Colonic mucosa (tissue), 4 donors: ENCODE results near the gene SLC13A5. TPM values are rescaled to one million over a fixed set of nuclear protein-coding genes. Genes with fewer than 3 reads are reported as not detected.

Experiments
- DNase-seq: peaks from one replicate; pipeline ENCODE4 v3.0.0-alpha.2; 2020
- H3K27ac ChIP-seq: fragments of 200-600 bp; one replicate; pipeline ENCODE4 v1.8.0; 2021
- H3K27me3 ChIP-seq: fragments of 200-600 bp; one replicate; pipeline ENCODE4 v1.8.0; 2021
- H3K36me3 ChIP-seq: fragments of 200-600 bp; one replicate; pipeline ENCODE4 v1.8.0; 2021
- H3K4me1 ChIP-seq: fragments of 200-600 bp; one replicate; pipeline ENCODE4 v1.8.0; 2021; ENCODE audit warnings: mild to moderate bottlenecking
- H3K4me3 ChIP-seq: fragments of 200-600 bp; one replicate; pipeline ENCODE4 v1.8.0; 2021
- H3K9ac ChIP-seq, 2 donors: one replicate each; pipeline ENCODE4 v1.7.0; 2013; ENCODE audit warnings: control low read depth in 2 of 2, low read depth in 2 of 2, low read length in 2 of 2
- H3K9me3 ChIP-seq: fragments of 200-600 bp; one replicate; pipeline ENCODE4 v1.8.0; 2021
- intact Hi-C: fragments of 100-400 bp; cut with DNase I; formaldehyde crosslinking; loops from one replicate; pipeline ENCODE4 v1.14.1; 2022
- total RNA-seq, 2 donors: library from RNA; stranded (reverse); fragmentation: NEBNext Ultra II Directional in 1 of 2; extraction: Animal tissue kit (Norgen Biotek cat#: 25700) in 1 of 2; gene quantifications; one replicate each; pipeline ENCODE4 v1.2.1, GENCODE V29; 2021
- TF ChIP-seq, protein P1 (sequence below): fragments of 200-600 bp; IDR thresholded peaks from one replicate; pipeline ENCODE4 v1.8.0; 2022; ENCODE audit warnings: antibody characterized with exemption, mild to moderate bottlenecking
- donor health status: healthy.
- donor health status: DM: no; HTN: no; CAD: no.
- donor health status: DM: no; HTN: no; CAD: no.

SLC13A5 gene
- total RNA-seq, 2 donors from 2014 or later, result 0.62 TPM; not detected in 1

- no peak overlapping the region for H3K9ac ChIP-seq
- H3K27ac ChIP-seq, result no peak overlapping the region
- no peaks in the 10 kb centered on the region for H3K36me3 ChIP-seq
- no peak overlapping the region for H3K4me3 ChIP-seq
- no peaks in the 10 kb centered on the region for H3K4me1 ChIP-seq
- no peaks in the 10 kb centered on the region for H3K9me3 ChIP-seq
- no peak for DNase-seq
- intact Hi-C loops, result no loop called here
- TF ChIP-seq, protein P1, sequence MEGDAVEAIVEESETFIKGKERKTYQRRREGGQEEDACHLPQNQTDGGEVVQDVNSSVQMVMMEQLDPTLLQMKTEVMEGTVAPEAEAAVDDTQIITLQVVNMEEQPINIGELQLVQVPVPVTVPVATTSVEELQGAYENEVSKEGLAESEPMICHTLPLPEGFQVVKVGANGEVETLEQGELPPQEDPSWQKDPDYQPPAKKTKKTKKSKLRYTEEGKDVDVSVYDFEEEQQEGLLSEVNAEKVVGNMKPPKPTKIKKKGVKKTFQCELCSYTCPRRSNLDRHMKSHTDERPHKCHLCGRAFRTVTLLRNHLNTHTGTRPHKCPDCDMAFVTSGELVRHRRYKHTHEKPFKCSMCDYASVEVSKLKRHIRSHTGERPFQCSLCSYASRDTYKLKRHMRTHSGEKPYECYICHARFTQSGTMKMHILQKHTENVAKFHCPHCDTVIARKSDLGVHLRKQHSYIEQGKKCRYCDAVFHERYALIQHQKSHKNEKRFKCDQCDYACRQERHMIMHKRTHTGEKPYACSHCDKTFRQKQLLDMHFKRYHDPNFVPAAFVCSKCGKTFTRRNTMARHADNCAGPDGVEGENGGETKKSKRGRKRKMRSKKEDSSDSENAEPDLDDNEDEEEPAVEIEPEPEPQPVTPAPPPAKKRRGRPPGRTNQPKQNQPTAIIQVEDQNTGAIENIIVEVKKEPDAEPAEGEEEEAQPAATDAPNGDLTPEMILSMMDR, result no peak
- H3K27me3 ChIP-seq, result peaks cover 18% of the 10 kb centered on the region
Measured at GRCh38 chr17:6714315-6714874, 1.2 kb upstream of the SLC13A5 start.

DNA sequence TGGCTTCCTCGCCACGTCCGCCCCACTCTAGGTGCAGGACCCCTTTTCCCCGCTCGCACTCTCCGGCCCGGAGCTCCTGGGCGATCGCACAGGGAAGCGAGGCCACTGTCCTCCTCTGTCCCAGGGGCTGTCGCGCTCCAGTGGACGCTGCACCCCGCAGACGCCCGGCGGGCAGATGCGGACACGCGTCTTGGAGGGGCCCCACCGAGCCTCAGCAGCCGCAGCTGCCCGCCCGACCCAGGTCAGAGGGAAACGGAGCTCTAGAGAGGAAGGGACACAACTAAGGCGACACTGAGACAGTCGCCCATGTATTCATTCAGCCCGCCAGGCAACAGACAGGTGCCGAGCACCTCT lies 726 bp upstream of the SLC13A5 start:
- Histone ChIP-seq H3K4me1 (no peaks in the 10 kb centered on the region), H3K9me3 (no peaks in the 10 kb centered on the region), H3K27ac (no peak overlapping the region), H3K9ac (no peak overlapping the region), H3K36me3 (no peaks in the 10 kb centered on the region), H3K27me3 (peaks cover 18% of the 10 kb centered on the region), H3K4me3 (no peak overlapping the region)
- DNase-seq, result no peak
- TF ChIP-seq, protein P1, result no peak
- intact Hi-C loops, result no loop called here

DNA sequence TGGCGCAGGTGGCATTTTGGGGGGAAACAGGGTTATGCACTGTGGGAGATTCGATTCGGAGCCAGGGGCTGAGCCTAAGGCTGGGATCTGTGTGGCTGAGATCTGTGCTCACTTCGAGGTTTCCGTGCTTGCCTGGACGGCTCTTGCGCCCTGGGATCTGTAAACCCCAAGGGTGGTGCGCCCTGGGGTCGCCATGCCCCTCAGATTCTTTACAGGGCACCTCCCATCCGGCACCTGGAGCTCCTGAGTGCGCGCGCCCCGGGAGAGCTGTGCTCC lies 377 bp downstream of the SLC13A5 start:
- no peak for DNase-seq
- H3K36me3 ChIP-seq, result no peaks in the 10 kb centered on the region
- no peak overlapping the region for H3K9ac ChIP-seq
- no peak overlapping the region for H3K27ac ChIP-seq
- peaks cover 18% of the 10 kb centered on the region for H3K27me3 ChIP-seq
- no peaks in the 10 kb centered on the region for H3K9me3 ChIP-seq
- H3K4me1 ChIP-seq, result no peaks in the 10 kb centered on the region
- H3K4me3 ChIP-seq, result no peak overlapping the region
- TF ChIP-seq, protein P1, result no peak
- intact Hi-C loops, result no loop called here

- TF ChIP-seq, protein P1, result no peak
- Histone ChIP-seq H3K4me1 (no peaks in the 10 kb centered on the region), H3K9ac (no peak overlapping the region), H3K27me3 (peaks cover 18% of the 10 kb centered on the region), H3K4me3 (no peak overlapping the region), H3K9me3 (no peaks in the 10 kb centered on the region), H3K27ac (no peak overlapping the region), H3K36me3 (no peaks in the 10 kb centered on the region)
- DNase-seq, result no peak
- intact Hi-C loops, result no loop called here
Measured at GRCh38 chr17:6712058-6712853, 913 bp downstream of the SLC13A5 start.

- H3K9ac ChIP-seq, result no peak overlapping the region
- no peak for DNase-seq
- no peaks in the 10 kb centered on the region for H3K36me3 ChIP-seq
- H3K4me1 ChIP-seq, result no peaks in the 10 kb centered on the region
- H3K4me3 ChIP-seq, result no peak overlapping the region
- H3K27ac ChIP-seq, result no peak overlapping the region
- H3K9me3 ChIP-seq, result no peaks in the 10 kb centered on the region
- H3K27me3 ChIP-seq, result peaks cover 18% of the 10 kb centered on the region
- TF ChIP-seq, protein P1, result no peak
- intact Hi-C loops, result no loop called here
Measured at GRCh38 chr17:6711681-6712057, 1.5 kb downstream of the SLC13A5 start.
